ENCODE results near the gene TMSB4X.
"Not testable (repeated sequence)": the region's sequence is repeated elsewhere in the genome, so short reads cannot be mapped to it uniquely, and the experiment has no call there.

- TF ChIP-seq, protein P1, sequence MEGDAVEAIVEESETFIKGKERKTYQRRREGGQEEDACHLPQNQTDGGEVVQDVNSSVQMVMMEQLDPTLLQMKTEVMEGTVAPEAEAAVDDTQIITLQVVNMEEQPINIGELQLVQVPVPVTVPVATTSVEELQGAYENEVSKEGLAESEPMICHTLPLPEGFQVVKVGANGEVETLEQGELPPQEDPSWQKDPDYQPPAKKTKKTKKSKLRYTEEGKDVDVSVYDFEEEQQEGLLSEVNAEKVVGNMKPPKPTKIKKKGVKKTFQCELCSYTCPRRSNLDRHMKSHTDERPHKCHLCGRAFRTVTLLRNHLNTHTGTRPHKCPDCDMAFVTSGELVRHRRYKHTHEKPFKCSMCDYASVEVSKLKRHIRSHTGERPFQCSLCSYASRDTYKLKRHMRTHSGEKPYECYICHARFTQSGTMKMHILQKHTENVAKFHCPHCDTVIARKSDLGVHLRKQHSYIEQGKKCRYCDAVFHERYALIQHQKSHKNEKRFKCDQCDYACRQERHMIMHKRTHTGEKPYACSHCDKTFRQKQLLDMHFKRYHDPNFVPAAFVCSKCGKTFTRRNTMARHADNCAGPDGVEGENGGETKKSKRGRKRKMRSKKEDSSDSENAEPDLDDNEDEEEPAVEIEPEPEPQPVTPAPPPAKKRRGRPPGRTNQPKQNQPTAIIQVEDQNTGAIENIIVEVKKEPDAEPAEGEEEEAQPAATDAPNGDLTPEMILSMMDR (IDR thresholded peaks at IDR 0.05; ENCODE audit: low read depth, low read length): not testable (repeated sequence)
- not testable (repeated sequence) for TF ChIP-seq POLR2A (IDR thresholded peaks at IDR 0.05; ENCODE audit: extremely low read depth, insufficient read length)
Measured at GRCh38 chrX:12963210-12963850, 11.6 kb upstream of the TMSB4X start.
